GM12873 (cell line): ENCODE measurements around the gene DENND6A.
A peak's percentile ranks its signal among the peaks of the same experiment; 100 is the strongest.

ENCODE experiments used
- TF ChIP-seq, protein P1 (sequence below): IDR thresholded peaks from 2 replicates; pipeline ENCODE4 v1.5.1; 2012; ENCODE audit warnings: low read depth, mild to moderate bottlenecking, moderate library complexity, low read length, control low read depth; ENCODE audit not compliant: insufficient read depth; ENCODE audit errors: missing control alignments

DENND6A gene

DNA sequence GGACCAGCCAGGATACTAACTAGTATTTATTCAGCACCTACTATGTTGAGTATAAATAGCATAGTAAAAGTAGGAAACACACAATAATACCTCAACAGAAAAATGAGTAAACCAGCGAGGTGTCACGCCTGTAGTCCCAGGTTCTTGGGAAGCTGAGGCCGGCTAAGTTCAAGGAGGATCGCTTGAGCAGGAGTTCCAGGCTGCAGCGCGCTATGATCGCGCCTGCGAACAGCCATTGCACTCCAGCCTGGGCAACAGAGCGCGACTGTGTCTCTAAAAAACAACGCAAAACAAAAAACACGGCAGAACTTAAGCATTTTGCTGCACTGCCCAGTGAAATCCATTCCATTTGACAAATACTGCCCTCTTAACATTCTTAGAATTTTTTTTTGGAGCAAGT, 1.3 kb upstream of the DENND6A start:
- TF ChIP-seq, protein P1, sequence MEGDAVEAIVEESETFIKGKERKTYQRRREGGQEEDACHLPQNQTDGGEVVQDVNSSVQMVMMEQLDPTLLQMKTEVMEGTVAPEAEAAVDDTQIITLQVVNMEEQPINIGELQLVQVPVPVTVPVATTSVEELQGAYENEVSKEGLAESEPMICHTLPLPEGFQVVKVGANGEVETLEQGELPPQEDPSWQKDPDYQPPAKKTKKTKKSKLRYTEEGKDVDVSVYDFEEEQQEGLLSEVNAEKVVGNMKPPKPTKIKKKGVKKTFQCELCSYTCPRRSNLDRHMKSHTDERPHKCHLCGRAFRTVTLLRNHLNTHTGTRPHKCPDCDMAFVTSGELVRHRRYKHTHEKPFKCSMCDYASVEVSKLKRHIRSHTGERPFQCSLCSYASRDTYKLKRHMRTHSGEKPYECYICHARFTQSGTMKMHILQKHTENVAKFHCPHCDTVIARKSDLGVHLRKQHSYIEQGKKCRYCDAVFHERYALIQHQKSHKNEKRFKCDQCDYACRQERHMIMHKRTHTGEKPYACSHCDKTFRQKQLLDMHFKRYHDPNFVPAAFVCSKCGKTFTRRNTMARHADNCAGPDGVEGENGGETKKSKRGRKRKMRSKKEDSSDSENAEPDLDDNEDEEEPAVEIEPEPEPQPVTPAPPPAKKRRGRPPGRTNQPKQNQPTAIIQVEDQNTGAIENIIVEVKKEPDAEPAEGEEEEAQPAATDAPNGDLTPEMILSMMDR = no peak

DNA sequence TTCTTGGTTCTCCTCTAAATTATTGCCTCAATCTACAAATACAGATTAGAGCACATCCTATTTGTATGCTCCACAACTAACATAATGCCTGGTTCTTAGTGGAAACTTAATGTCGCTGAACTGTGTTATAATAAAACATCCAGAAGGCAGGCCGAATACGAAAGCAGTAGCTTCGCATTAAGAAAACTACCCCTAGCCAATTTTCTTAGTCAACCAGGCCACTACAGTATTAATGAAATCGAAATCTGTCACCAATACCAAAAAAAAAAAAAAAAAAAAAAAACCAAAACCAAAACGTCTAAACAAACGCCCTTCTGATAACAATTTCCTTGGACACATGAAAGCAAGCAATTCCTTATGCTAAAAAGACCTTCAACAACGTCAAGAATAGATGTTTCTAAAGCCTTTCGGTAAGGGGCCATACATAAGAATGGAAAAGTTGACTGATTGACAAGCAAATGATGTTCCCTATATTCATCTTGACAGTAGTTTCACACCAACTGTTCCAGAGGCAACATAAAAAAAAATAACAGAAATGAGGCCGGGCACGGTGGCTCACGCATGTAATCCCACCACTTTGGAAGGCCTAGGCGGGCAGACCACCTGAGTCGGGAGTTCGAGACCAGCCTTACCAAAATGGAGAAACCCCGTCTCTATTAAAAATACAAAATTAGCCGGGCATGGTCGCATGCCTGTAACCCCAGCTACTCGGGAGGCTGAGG, 1.3 kb downstream of the DENND6A start:
- TF ChIP-seq, protein P1 = no peak

DNA sequence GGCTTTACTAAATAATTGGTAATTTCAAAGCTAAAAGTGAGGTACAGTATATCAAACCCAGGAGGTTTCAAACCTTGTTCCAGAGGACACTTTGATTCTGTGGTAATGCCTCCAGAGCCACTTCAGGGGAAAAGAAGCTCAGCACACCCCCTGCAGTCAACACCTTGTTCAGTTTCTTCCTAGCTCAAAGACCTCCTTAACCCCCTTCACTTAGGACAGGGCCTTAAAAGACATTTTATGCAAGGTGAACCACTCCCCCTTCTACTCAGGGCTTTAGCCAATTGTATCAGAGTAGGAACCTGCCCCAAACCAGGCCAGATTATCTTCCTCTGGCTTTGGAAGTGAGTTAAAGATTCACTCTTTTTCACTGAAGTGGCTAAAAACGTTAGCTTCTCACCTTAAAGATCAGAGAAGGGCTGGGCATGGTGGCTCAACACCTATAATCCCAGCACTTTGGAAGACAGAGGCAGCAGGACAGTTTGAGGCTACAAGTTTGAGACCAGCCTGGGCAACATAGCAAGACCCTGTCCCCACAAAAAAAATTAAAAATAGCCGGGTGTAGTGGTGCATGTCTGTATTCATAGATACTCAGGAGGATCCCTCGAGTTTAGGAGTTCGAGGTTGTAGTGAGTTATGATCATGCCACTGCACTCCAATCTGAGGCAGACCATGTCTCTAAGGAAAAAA, 3.4 kb downstream of the DENND6A start:
- TF ChIP-seq, protein P1 = peak; percentile 19

DNA sequence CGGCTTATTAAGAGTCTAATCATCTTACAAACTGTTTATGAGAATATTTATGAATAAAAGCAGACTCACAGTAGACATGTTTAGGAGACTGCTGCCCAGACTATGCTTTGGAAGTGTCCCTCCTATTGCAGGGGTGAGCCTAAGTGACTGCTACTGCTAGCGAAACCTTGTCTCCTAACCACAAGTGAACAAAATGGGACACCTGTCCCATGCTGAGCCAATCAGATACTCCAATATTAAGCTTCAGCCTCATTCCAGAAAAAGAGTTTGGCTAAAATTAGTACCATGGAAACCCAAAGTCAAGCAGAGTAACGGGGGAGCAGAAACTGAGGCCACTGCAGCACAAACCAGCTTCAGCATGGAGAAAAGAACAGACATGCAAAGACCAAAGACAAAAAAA, 4.6 kb downstream of the DENND6A start:
- TF ChIP-seq, protein P1 = no peak

DNA sequence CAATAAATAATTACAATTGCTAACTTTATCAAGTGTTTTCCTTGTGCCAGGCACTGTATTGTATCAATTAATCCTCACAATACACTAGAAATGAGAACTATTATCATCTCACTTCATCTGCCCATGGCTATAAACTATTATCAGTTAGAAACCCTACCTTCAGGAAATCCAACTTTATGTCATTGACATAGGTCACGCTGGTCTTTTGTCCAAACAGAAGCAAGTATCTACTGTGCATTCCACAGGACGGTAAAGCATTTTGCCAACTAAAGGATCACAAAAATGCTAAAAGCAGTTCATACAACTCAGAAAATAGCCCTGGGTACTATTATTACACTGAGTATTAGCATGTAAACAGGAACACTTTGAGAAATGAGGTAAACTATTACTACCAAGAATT, 9.6 kb downstream of the DENND6A start:
- TF ChIP-seq, protein P1 = no peak

DNA sequence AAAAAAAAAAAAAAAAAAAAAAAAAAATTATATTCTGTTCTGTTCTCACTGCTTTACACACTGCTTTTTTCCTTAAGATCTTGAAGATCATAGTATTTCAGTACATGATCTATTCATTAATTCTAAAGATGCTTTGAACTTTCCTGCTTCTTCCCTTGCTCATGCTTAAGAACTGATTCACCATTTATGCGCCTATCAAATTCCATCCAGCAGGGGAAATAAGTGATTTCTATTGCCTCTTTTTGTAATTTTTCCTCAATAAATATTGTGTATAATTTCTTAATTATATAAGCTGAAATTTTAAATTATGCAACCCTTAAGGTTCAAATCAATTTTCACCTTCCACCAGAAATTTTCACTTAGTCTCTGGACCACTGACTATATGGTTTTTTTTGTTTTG, 10.6 kb downstream of the DENND6A start:
- TF ChIP-seq, protein P1 = no peak

DNA sequence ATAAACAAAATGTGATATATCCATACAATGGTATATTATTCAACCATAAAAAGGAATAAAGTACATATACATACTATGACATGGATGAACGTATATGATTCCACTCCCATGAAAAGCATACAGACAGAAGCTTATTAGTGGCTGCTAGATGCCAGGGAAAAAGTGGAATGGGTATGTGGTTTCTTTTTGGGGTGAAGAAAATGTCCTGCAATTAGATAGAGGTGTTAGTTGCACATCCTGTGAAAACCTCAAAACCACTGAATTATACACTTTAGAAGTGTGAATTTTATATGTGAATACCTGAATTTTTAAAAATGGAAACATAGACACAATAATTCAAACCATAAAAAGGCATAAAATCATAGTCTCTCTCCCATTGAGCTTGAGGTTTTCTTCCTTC, 11.2 kb downstream of the DENND6A start:
- TF ChIP-seq, protein P1 = no peak
